NCI-H2171 treated with DMSO at 0.1 percent for 48 hours (cell line): ENCODE results near the gene FSCN2.

ENCODE experiments used
- DNase-seq: peaks from one replicate; lab custom pipeline; 2025; lab: John Stamatoyannopoulos, UW

The FSCN2 gene

GRCh38 chr17:81512562-81513371 lies 15.4 kb upstream of the FSCN2 start, which contains the start of gene ACTG1:
Gene ACTG1 (minus strand): TSS chr17:81512799. CDS start chr17:81512354, 445 bp downstream.
- DNase-seq, result peak; percentile 90

- DNase-seq, result peak; percentile 74
Measured at GRCh38 chr17:81513372-81513752, 14.8 kb upstream of the FSCN2 start.

GRCh38 chr17:81513753-81514488 lies 14.3 kb upstream of the FSCN2 start:
- peak; percentile 70 for DNase-seq

GRCh38 chr17:81514489-81514738 lies 13.8 kb upstream of the FSCN2 start:
- peak; percentile 61 for DNase-seq

GRCh38 chr17:81514739-81515529 lies 13.2 kb upstream of the FSCN2 start:
- DNase-seq, result peak; percentile 67

GRCh38 chr17:81515530-81516041 lies 12.6 kb upstream of the FSCN2 start:
- DNase-seq, result no peak

- no peak for DNase-seq
Measured at GRCh38 chr17:81516439-81516838, 11.7 kb upstream of the FSCN2 start.

GRCh38 chr17:81517009-81517338 lies 11.2 kb upstream of the FSCN2 start:
- DNase-seq, result no peak

GRCh38 chr17:81517339-81518112 lies 10.7 kb upstream of the FSCN2 start:
- no peak for DNase-seq

- DNase-seq, result no peak
Measured at GRCh38 chr17:81518113-81518784, 9.9 kb upstream of the FSCN2 start.

- no peak for DNase-seq
Measured at GRCh38 chr17:81518785-81519283, 9.3 kb upstream of the FSCN2 start.

- DNase-seq, result peak; percentile 67
Measured at GRCh38 chr17:81519284-81520020, 8.7 kb upstream of the FSCN2 start.

GRCh38 chr17:81520021-81520901 lies 7.9 kb upstream of the FSCN2 start:
- peak; percentile 28 for DNase-seq

GRCh38 chr17:81522491-81523401 lies 5.4 kb upstream of the FSCN2 start:
- peak; percentile 77 for DNase-seq

- DNase-seq, result peak; percentile 22
Measured at GRCh38 chr17:81523402-81524038, 4.7 kb upstream of the FSCN2 start.

GRCh38 chr17:81524039-81524864 lies 3.9 kb upstream of the FSCN2 start:
- DNase-seq, result no peak

- no peak for DNase-seq
Measured at GRCh38 chr17:81524865-81525159, 3.4 kb upstream of the FSCN2 start.
